ENCODE measurements around the gene ZNF816. TPM values are rescaled to one million over a fixed set of nuclear protein-coding genes. Genes with fewer than 3 reads are reported as not detected.
A peak's percentile ranks its signal among the peaks of the same experiment; 100 is the strongest.

ZNF816 gene
- 8.9 TPM in 2 replicates for total RNA-seq

DNA sequence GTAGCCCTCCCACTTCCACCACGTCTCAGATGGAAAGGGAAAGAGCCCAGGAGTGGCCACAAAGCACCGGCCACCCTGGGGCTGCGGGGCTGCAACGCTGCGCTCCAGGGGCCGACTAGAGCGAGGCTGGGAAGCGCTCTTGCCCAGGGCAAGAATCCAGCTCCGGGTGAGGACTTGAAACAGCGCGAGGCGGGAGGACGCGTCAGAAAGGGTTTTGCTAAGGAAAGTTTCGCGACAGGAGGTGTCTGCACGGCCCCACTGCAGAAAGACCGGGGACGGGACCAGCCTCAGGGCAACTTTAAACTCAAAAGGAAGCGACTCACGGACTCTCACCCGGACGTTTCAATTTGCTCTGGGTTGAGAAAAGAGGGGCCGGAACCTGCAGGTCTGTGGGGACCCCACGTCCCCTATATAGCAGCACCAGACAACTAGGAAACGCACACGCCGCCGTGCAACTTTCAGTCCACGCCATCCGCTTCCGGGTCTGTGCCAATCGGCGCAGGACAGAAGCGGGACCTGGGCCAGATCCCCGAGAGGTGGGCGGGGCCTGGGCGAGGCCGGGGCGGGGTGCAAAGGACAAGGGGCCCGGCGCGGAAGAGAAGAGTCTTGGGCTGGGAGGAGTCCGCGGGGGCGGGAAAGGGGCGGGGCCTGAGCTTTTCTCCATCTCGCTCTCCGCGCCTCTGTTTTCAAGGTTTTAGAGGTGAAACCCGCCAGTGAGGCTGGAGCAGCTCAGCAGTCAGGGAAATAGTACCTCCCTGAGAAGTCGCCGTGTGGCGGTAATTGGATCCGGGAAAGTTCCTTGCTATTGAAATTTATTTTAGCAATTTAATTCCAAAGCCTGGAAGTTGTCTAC is at the start of gene ZNF816:
Gene ZNF816 (minus strand): TSS at position 488 of the 853 bp plus-strand sequence. CDS start 6,792 bp downstream, outside the sequence.
- DNase-seq = peak; percentile 100
- peaks cover 44% of the 10 kb centered on the region for H3K36me3 Mint-ChIP-seq (ENCODE audit: low read depth)
- peak within 1 kb of the TSS; percentile 97 for H3K4me3 Mint-ChIP-seq
- H3K27ac Mint-ChIP-seq = peak within 1 kb of the TSS; percentile 95
- intact Hi-C loops (cut with micrococcal nuclease) = loop anchor here (1.0 to 10.0 kb wide), 7 partner anchors 20 to 468 kb away; partner anchors contain the start of genes ZNF320, ZNF468, ZNF600 and ZNF611
- peaks cover 15% of the 10 kb centered on the region for H3K4me1 Mint-ChIP-seq
- H3K27me3 Mint-ChIP-seq = no peaks in the 10 kb centered on the region
- peaks cover 24% of the 10 kb centered on the region for H3K9me3 Mint-ChIP-seq

DNA sequence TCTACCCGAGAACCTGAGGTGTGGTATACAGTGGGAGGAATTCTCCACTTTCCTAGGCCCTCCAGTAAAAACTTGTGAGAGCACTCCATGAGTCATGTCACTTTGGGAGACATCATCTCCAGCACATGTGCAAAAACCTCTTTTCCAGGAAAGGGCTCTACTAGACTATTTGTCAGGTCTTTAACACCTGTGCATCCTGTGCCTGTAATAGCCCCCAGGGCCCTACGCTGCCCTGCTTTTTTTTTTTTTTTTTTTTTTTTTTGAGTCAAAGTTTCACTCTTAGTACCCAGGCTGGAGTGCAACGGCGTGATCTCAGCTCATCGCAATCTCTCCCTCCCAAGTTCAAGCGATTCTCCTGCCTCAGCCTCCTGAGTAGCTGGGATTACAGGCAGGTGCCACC is 49.3 kb upstream of the ZNF816 start:
- no peak for DNase-seq
- no peaks in the 10 kb centered on the region for H3K36me3 Mint-ChIP-seq (ENCODE audit: low read depth)
- intact Hi-C loops (cut with micrococcal nuclease) = no loop called here
- no peaks in the 10 kb centered on the region for H3K4me1 Mint-ChIP-seq
- no peaks in the 10 kb centered on the region for H3K27me3 Mint-ChIP-seq
- H3K27ac Mint-ChIP-seq = no peak overlapping the region
- peaks cover 12% of the 10 kb centered on the region for H3K9me3 Mint-ChIP-seq
- no peak overlapping the region for H3K4me3 Mint-ChIP-seq

DNA sequence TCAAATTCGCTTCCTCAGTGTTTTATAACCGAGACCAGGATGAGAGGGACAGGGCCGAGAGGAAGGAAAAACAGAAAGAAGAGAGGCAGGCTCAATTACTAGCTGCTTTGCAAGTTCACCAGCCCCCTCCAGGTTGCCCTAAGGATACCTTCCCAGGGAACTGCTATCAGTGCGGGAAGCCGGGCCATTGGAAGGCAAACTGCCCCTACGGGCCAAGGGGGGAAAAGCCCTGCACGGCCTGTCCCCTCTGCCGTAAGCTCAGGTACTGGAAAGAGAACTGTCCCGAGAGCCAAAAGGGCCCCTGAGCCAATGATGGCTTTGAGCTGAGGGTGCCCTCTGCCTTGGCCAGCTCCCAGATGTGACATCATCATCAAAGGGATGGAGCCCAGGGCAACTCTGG is 47.8 kb upstream of the ZNF816 start:
- H3K4me3 Mint-ChIP-seq = no peak overlapping the region
- H3K4me1 Mint-ChIP-seq = no peaks in the 10 kb centered on the region
- no peaks in the 10 kb centered on the region for H3K36me3 Mint-ChIP-seq (ENCODE audit: low read depth)
- DNase-seq = no peak
- H3K27me3 Mint-ChIP-seq = no peaks in the 10 kb centered on the region
- intact Hi-C loops (cut with micrococcal nuclease) = no loop called here
- H3K9me3 Mint-ChIP-seq = peaks cover 10% of the 10 kb centered on the region
- no peak overlapping the region for H3K27ac Mint-ChIP-seq

DNA sequence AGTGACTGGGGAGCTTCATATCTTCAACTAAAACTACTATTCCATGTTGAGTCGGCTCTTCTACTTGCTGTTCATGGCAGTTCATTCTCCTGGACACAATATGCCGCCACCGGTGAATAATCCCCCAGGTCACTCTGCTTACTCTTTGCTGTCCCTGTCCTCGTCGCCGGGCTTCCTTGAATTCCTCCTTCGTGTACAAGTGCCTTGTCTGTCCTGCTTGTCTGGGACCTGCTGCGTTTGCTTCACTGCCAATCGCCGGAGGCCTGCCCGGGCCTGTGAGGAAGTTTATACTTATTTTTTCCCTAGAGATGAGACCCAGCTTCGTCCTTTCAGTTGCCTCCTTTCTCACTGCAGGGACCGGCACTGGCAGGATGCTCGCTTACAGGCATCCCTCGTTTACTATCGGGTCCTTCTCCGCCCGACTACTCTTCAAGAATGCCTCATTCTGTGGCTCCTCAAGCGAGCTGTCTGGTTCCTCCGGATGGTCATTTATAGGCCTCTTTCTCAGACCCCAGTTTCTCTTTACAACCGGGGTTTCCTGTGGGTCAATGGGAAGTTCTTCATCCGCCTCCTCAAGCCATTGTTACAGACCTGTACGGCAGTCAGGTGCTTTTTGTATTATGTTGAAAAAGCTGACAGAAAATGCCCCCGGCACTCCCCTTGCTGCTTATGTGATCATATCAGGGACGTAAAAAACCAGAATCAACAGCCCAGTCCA is 45.5 kb upstream of the ZNF816 start:
- H3K36me3 Mint-ChIP-seq (ENCODE audit: low read depth) = no peaks in the 10 kb centered on the region
- intact Hi-C loops (cut with micrococcal nuclease) = no loop called here
- DNase-seq = no peak
- H3K4me3 Mint-ChIP-seq = no peak overlapping the region
- H3K27ac Mint-ChIP-seq = no peak overlapping the region
- H3K9me3 Mint-ChIP-seq = peaks cover 9% of the 10 kb centered on the region
- no peaks in the 10 kb centered on the region for H3K27me3 Mint-ChIP-seq
- no peaks in the 10 kb centered on the region for H3K4me1 Mint-ChIP-seq

DNA sequence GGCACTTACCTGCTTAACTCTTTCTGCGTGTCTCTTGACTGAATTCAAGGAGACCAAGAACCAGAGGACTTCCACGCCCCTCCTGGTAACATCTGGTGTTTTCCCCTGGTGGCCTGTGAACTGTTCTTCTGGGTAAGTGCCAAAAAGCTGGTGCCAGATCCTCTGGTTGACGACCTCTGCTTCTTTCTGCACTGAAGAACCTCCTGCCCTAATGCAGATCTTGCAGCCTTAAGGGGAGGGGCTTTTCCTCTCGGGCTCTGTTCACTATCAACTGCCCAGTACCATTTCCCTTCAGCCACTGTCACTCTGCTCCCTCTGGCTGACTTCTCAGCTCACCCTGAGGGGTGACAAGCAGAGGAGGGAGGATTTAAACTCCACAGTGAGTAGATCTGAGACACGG is 44.9 kb upstream of the ZNF816 start:
- no peaks in the 10 kb centered on the region for H3K4me1 Mint-ChIP-seq
- no peaks in the 10 kb centered on the region for H3K36me3 Mint-ChIP-seq (ENCODE audit: low read depth)
- no peak for DNase-seq
- no peak overlapping the region for H3K27ac Mint-ChIP-seq
- intact Hi-C loops (cut with micrococcal nuclease) = no loop called here
- H3K9me3 Mint-ChIP-seq = peaks cover 9% of the 10 kb centered on the region
- no peaks in the 10 kb centered on the region for H3K27me3 Mint-ChIP-seq
- no peak overlapping the region for H3K4me3 Mint-ChIP-seq

DNA sequence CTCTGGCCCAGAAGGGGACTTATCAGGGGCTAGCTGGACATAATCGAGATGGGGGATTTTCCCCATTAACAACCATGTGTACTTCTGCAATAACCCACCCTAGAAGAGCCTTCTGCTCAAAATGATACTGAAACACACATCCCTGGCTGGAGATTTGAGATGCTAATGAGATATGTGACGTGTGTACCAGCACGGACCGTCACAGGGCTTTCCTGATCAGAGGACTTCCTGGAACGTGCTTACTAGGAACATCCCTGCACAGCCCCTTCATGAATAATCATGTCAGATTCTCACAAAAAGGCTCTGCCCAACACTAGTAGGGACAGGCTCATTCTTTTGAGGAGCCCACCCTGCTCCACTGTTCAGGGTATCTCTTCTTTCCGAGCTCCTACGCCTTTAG is 44.5 kb upstream of the ZNF816 start:
- no peaks in the 10 kb centered on the region for H3K27me3 Mint-ChIP-seq
- no peak overlapping the region for H3K27ac Mint-ChIP-seq
- intact Hi-C loops (cut with micrococcal nuclease) = no loop called here
- no peaks in the 10 kb centered on the region for H3K4me1 Mint-ChIP-seq
- no peak for DNase-seq
- no peaks in the 10 kb centered on the region for H3K36me3 Mint-ChIP-seq (ENCODE audit: low read depth)
- peaks cover 9% of the 10 kb centered on the region for H3K9me3 Mint-ChIP-seq
- H3K4me3 Mint-ChIP-seq = no peak overlapping the region

DNA sequence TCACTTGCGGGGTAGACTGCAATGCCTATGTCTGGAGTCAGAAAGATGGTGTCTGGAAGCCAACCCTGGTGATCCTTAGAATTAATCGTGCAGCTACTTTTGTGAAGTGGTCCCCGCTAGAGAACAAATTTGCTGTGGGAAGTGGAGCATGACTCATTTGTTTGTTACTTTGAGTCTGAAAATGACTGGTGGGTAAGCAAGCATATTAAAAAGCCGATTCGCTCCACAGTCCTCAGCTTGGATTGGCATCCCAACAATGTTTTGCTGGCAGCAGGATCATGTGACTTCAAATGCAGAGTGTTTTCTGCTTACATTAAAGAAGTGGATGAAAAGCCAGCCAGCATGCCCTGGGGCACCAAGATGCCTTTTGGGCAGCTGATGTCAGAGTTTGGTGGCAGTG is 41.6 kb upstream of the ZNF816 start:
- Mint-ChIP-seq H3K27me3 (no peaks in the 10 kb centered on the region), H3K4me3 (no peak overlapping the region), H3K36me3 (ENCODE audit: low read depth) (no peaks in the 10 kb centered on the region), H3K4me1 (no peaks in the 10 kb centered on the region), H3K27ac (no peak overlapping the region), H3K9me3 (peaks cover 9% of the 10 kb centered on the region)
- DNase-seq = no peak
- intact Hi-C loops (cut with micrococcal nuclease) = no loop called here

DNA sequence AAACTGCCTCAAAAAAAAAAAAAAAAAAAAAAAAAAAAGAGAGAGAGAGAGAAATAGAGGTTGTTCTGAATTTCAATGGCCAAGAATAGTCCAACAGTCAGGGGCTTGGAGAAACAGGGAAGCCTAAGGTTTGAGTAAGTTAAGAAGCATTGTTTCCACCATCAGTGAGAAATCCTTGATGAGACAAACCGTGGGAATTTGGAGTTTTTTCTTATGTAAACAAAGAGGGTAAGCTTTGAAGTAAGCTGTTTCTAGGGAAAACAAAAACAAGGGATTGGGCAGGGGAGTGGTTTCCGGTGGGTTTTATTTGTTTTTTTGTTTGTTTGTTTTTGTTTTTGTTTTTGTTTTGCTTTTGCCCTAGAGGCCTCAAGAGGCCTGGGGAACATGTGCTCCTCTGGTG is 39.8 kb upstream of the ZNF816 start:
- no peak for DNase-seq
- Mint-ChIP-seq H3K9me3 (peaks cover 5% of the 10 kb centered on the region), H3K4me1 (no peaks in the 10 kb centered on the region), H3K27ac (no peak overlapping the region), H3K4me3 (no peak overlapping the region), H3K36me3 (ENCODE audit: low read depth) (no peaks in the 10 kb centered on the region), H3K27me3 (no peaks in the 10 kb centered on the region)
- intact Hi-C loops (cut with micrococcal nuclease) = no loop called here

DNA sequence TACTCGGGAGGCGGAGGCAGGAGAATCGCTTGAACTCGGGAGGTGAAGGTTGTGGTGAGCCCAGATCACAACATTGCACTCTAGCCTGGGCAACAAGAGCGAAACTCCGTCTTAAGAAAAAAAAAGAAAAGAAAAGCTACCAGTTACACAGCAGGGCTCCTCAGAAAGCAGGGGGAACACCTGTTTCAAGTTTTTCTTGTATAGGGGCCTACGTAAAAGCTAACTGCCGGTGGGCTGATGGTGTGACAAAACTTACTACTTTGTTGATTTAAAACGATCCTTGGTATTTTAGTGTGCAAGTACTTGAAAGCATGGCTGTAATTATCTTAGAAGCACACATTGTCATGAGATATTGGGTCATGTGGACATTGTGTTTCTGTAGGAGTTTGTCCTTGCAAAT is 35.3 kb upstream of the ZNF816 start:
- H3K27me3 Mint-ChIP-seq = no peaks in the 10 kb centered on the region
- no peak overlapping the region for H3K4me3 Mint-ChIP-seq
- peaks cover 5% of the 10 kb centered on the region for H3K9me3 Mint-ChIP-seq
- DNase-seq = no peak
- no peaks in the 10 kb centered on the region for H3K36me3 Mint-ChIP-seq (ENCODE audit: low read depth)
- H3K27ac Mint-ChIP-seq = no peak overlapping the region
- intact Hi-C loops (cut with micrococcal nuclease) = no loop called here
- H3K4me1 Mint-ChIP-seq = peaks cover 3% of the 10 kb centered on the region

DNA sequence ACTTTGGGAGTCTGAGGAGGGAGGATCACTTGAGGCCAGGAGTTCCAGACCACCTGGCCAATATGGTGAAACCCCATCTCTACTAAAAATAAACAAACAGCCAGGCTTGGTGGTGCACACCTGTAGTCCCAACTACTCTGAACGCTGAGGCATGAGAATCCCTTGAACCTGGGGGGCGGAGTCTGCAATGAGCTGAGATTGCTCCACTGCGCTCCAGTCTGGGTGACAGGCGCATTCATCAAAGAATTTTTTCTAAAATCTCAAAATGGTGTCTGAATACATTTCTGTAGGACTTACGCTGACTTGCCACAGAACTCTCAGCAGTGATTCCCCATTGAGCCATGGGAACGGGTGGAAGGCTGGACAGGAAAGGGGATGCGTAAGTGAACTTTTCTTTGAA is 33.0 kb upstream of the ZNF816 start:
- H3K27me3 Mint-ChIP-seq = no peaks in the 10 kb centered on the region
- no peak overlapping the region for H3K27ac Mint-ChIP-seq
- peaks cover 16% of the 10 kb centered on the region for H3K9me3 Mint-ChIP-seq
- no peak for DNase-seq
- intact Hi-C loops (cut with micrococcal nuclease) = no loop called here
- no peak overlapping the region for H3K4me3 Mint-ChIP-seq
- H3K4me1 Mint-ChIP-seq = peaks cover 8% of the 10 kb centered on the region
- H3K36me3 Mint-ChIP-seq (ENCODE audit: low read depth) = peaks cover 2% of the 10 kb centered on the region

DNA sequence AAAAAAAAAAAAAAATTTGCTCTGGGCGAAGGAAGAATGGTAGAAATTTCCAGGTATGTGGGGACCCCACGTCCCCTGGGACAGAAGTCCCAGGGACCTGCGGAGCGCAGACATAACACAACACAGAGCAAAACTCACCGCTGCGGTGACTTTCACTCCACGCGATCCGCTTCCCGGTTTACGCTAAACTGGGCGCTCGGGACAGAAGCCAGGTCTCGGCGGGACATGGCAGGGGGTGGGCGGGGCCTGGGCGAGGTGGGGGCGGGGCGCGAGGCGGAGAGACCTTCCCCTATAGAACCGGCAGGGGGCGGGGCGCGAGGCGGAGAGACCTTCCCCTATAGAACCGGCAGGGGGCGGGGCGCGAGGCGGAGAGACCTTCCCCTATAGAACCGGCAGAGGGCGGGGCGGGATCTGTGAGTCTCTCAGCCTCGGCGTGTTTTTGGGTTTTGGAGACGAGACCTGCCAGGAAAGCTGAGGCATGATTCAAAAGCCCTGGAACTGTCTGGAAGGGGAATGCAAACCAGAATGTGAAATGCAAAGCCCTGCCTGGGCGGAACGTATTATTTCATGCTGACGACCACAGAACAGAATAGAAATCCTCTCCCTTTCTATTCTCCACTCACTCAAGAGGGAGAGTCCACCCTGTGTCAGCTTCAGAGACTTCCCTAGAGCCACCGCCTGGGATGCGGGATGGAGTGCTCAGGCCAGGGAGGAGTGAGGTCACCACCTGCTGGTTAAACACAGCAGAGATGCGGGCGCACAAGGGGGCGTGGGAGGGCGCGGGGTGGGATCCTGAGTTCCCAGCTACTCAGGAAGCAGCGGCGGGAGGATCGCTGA is 30.9 kb upstream of the ZNF816 start:
- Mint-ChIP-seq H3K27ac (no peak overlapping the region), H3K4me1 (peaks cover 8% of the 10 kb centered on the region), H3K9me3 (peaks cover 27% of the 10 kb centered on the region), H3K4me3 (peak overlapping the region; percentile 86), H3K36me3 (ENCODE audit: low read depth) (peaks cover 5% of the 10 kb centered on the region), H3K27me3 (no peaks in the 10 kb centered on the region)
- DNase-seq = peak; percentile 95
- intact Hi-C loops (cut with micrococcal nuclease) = loop anchor here (5.0 kb wide), 1 partner anchor 204 kb away; no protein-coding TSS in a partner anchor

DNA sequence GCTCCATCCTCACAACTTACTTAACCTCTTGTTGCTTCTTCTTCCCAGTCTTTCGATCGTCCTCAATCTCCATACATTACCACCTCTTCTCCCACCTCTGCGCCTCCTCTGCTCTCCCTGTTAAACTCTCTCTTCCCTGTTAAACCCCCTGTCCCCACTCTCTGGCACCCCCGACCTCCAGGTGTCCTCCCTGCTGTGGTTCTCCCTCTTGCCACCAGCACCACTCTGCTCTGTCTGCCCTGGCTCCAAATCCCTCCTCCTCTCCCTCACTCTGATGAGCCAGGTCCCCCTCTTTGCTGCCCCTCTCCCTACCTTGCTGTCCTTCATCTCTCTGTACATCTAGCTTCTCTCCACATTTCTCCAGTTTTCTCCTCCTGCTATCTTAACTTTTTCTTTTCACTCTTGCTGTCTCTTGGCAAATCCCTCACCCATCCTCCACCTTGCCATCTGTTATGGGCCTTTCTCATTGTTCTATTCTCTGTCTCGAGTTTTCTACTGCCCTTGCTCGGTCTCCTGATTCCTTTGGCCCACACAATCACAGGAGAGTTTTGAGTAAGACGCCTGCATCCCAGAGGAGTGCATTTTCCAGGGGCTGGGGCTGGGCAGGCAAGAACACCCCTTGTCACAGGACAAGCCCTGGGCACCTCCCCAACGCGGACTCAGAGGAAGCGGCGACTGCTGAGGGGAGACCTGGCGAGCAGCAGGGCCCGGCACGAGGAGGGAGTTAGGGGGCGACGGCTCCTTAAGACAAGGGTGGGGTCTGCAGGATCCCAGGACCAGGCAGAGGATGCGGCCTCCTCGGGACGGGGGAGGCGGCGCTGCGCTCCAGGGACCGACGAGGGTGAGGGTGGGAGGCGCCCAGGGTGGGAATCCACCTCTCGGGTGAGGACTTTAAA is 29.7 kb upstream of the ZNF816 start:
- intact Hi-C loops (cut with micrococcal nuclease) = loop anchor here (5.0 kb wide), 1 partner anchor 205 kb away; no protein-coding TSS in a partner anchor
- peak overlapping the region; percentile 86 for H3K4me3 Mint-ChIP-seq
- H3K27ac Mint-ChIP-seq = no peak overlapping the region
- H3K9me3 Mint-ChIP-seq = peaks cover 25% of the 10 kb centered on the region
- peak; percentile 55 for DNase-seq
- H3K36me3 Mint-ChIP-seq (ENCODE audit: low read depth) = peaks cover 6% of the 10 kb centered on the region
- no peaks in the 10 kb centered on the region for H3K27me3 Mint-ChIP-seq
- peaks cover 8% of the 10 kb centered on the region for H3K4me1 Mint-ChIP-seq

DNA sequence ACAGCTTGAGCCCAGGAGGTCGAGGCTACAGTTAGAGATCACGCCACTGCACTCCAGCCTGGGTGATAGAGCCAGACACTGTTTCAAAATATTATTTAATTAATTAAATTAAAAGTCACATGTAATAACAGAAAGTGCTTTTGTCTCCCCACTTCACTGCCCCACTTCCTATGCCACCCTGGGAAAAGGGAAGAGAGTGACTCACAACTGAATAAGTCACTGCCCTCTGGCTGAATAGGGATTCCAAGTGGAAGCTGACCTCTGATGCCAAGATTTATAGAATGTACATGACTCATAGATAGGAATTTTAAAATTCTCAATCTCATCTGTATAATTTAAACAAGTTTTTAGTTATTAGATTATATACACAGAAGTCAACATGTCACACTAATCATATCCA is 28.8 kb upstream of the ZNF816 start:
- Mint-ChIP-seq H3K4me1 (peaks cover 8% of the 10 kb centered on the region), H3K36me3 (ENCODE audit: low read depth) (peaks cover 6% of the 10 kb centered on the region), H3K27me3 (no peaks in the 10 kb centered on the region), H3K27ac (no peak overlapping the region), H3K4me3 (no peak overlapping the region), H3K9me3 (peaks cover 33% of the 10 kb centered on the region)
- intact Hi-C loops (cut with micrococcal nuclease) = loop anchor here (5.0 kb wide), 1 partner anchor 206 kb away; no protein-coding TSS in a partner anchor
- no peak for DNase-seq

Data from activated CD4-positive, alpha-beta T cell treated with anti-CD3 and anti-CD28 coated beads, Interleukin-2, amount 10 ng/mL, durations not matched to agents 24 days and 14 days (primary cell).